K562 (cell line): ENCODE measurements around the gene ZNF358. TPM values are rescaled to one million over a fixed set of nuclear protein-coding genes. Genes with fewer than 3 reads are reported as not detected.
A peak's percentile ranks its signal among the peaks of the same experiment; 100 is the strongest.

Experiments used
- ATAC-seq: fragments of 200-7000 bp; cut with Tn5 transposase; 3 replicates; pipeline ENCODE4 v1.9.1; 2020; ENCODE audit warnings: moderate library complexity
- BruUV-seq: library from RNA; stranded (reverse); fragments of 400-500 nt; replicated peaks from 2 replicates; lab custom pipeline; 2021; lab: Mats Ljungman, UMichigan
- CTCF ChIA-PET: fragments of 300-600 bp; formaldehyde crosslinking; extraction: SDS; loops from one replicate; lab custom pipeline; 2021; ENCODE audit warnings: low intra/inter-chr PET ratio; lab: Yijun Ruan, JAX
- POLR2A ChIA-PET: fragments of 300-600, 350-650 bp; sonication (Branson Sonifier 250); formaldehyde crosslinking; extraction: SDS; loops from one replicate; lab custom pipeline; 2021; ENCODE audit warnings: antibody characterized with exemption, inconsistent platforms; lab: Yijun Ruan, JAX
- DNase-seq, 4 experiments: peaks; one replicate each; pipeline versions ENCODE4 v3.0.0 to v3.0.0-alpha.2; 2011 to 2018; ENCODE audit warnings: low spot score in 3 of 4, mixed read lengths in 3 of 4; ENCODE audit errors: extremely low read depth in 1 of 4
- FAIRE-seq: peaks from 2 replicates; lab custom pipeline; 2011; peaks lifted over from hg19 to GRCh38; lab: Jason Lieb, UNC
- H2AFZ ChIP-seq: 2 replicates; pipeline ENCODE4 v1.6.0; 2011; ENCODE audit warnings: low read depth, low read length, control low read depth, inconsistent platforms
- H3K27ac ChIP-seq: fragments of 200-600 bp; 3 replicates; pipeline ENCODE4 v1.8.0; 2011; ENCODE audit warnings: low read depth, mild to moderate bottlenecking, control low read depth, inconsistent platforms, low read length, moderate library complexity, mixed read lengths; ENCODE audit errors: extremely low read depth
- H3K27me3 ChIP-seq, 2 experiments: fragments of 300-600 bp in 1 of 2; 2 replicates in 1 of 2; 3 replicates in 1 of 2; pipeline versions ENCODE4 v1.6.0 to v1.8.0; 2011; ENCODE audit warnings: inconsistent platforms in 2 of 2, low read length in 2 of 2, mild to moderate bottlenecking in 1 of 2, mixed read lengths in 1 of 2, moderate library complexity in 1 of 2; ENCODE audit not compliant: control insufficient read depth in 2 of 2, insufficient read depth in 2 of 2
- H3K36me3 ChIP-seq: fragments of 300-600 bp; 3 replicates; pipeline ENCODE4 v1.8.0; 2011; ENCODE audit warnings: mild to moderate bottlenecking, low read length, inconsistent platforms; ENCODE audit not compliant: control insufficient read depth, insufficient read depth
- H3K4me1 ChIP-seq, 2 experiments: fragments of 200-600 bp in 1 of 2; replicated peaks in 1 of 2; 2 replicates in 1 of 2; 3 replicates in 1 of 2; pipeline versions ENCODE4 v1.5.1 to v1.8.0; 2011; ENCODE audit warnings: inconsistent platforms in 2 of 2, low read length in 2 of 2, mild to moderate bottlenecking in 1 of 2, mixed read lengths in 1 of 2, moderate library complexity in 1 of 2; ENCODE audit not compliant: control insufficient read depth in 2 of 2, insufficient read depth in 2 of 2
- H3K4me2 ChIP-seq: 2 replicates; pipeline ENCODE4 v1.6.1; 2011; ENCODE audit warnings: low read length, control low read depth, inconsistent platforms, mixed read lengths; ENCODE audit not compliant: insufficient read depth
- H3K4me3 ChIP-seq: fragments of 200-600 bp; sonication (generic), shearing (Covaris generic); 2 replicates; pipeline ENCODE4 v1.5.1; 2016; ENCODE audit warnings: control low read depth, inconsistent platforms
- H3K79me2 ChIP-seq: fragments of 200-600 bp; 3 replicates; pipeline ENCODE4 v1.8.0; 2011; ENCODE audit warnings: low read length, inconsistent platforms; ENCODE audit not compliant: control insufficient read depth, insufficient read depth
- H3K9ac ChIP-seq, 2 experiments: 2 replicates each; pipeline versions ENCODE4 v1.6.0 to v1.6.1; 2011; ENCODE audit warnings: low read depth in 2 of 2, low read length in 2 of 2, control low read depth in 1 of 2, inconsistent platforms in 1 of 2, mild to moderate bottlenecking in 1 of 2, mixed read lengths in 1 of 2; ENCODE audit not compliant: insufficient read depth in 1 of 2
- H3K9me1 ChIP-seq: one replicate; pipeline ENCODE4 v1.6.0; 2011; ENCODE audit warnings: inconsistent platforms, mild to moderate bottlenecking, low read length, moderate library complexity; ENCODE audit not compliant: control insufficient read depth, insufficient read depth
- H3K9me3 ChIP-seq: replicated peaks from 2 replicates; pipeline ENCODE4 v1.5.1; 2011; ENCODE audit warnings: low read depth, low read length, inconsistent platforms; ENCODE audit not compliant: control insufficient read depth, insufficient read depth
- H4K20me1 ChIP-seq: replicated peaks from 2 replicates; pipeline ENCODE4 v1.6.1; 2011; ENCODE audit warnings: low read length, inconsistent platforms, mixed read lengths; ENCODE audit not compliant: control insufficient read depth, insufficient read depth
- CTCF ChIP-seq, 3 experiments: IDR thresholded peaks in 2 of 3; conservative IDR thresholded peaks in 1 of 3; 2 replicates each; pipeline ENCODE4 v1.5.1; 2011 to 2012; ENCODE audit warnings: low read length in 3 of 3, mild to moderate bottlenecking in 3 of 3, control low read depth in 2 of 3, improper control_type of control experiment in 1 of 3, inconsistent platforms in 1 of 3, low read depth in 1 of 3, mixed read lengths in 1 of 3, moderate library complexity in 1 of 3; ENCODE audit not compliant: insufficient read depth in 2 of 3
- NRF1 ChIP-seq, 2 experiments: fragments of 450-650 bp; IDR thresholded peaks in 1 of 2; conservative IDR thresholded peaks in 1 of 2; 2 replicates each; pipeline ENCODE4 v1.6.1; 2014; ENCODE audit warnings: mild to moderate bottlenecking in 2 of 2
- PML ChIP-seq: IDR thresholded peaks from 2 replicates; pipeline ENCODE4 v1.6.1; 2012; ENCODE audit warnings: low read length, inconsistent platforms
- TAF15 ChIP-seq: fragments of 200-400 bp; formaldehyde crosslinking; IDR thresholded peaks from 2 replicates; pipeline ENCODE4 v1.6.1; 2017; ENCODE audit warnings: mild to moderate bottlenecking, low read depth, low read length, moderate library complexity
- WGBS: fragments of 100-300 bp; shearing (Covaris generic); methylation state at CpG from one replicate; pipeline ENCODE4 v1.1.6; 2016; ENCODE audit warnings: low coverage, mixed read lengths; ENCODE audit not compliant: insufficient coverage; ENCODE audit errors: missing lambda C conversion rate; 5-methylcytosine and 5-hydroxymethylcytosine counted together
- in situ Hi-C: fragments of 300-500 bp; cut with MboI; formaldehyde crosslinking; loops from 4 replicates; pipeline ENCODE4 v1.15.0; 2018; ENCODE audit warnings: inconsistent platforms, mixed read lengths
- intact Hi-C: fragments of 100-400 bp; cut with micrococcal nuclease; formaldehyde crosslinking; loops from 2 replicates; pipeline ENCODE4 v1.14.2; 2022
- polyA plus RNA-seq, 8 experiments: library from polyadenylated mRNA; depleted of rRNA in 4 of 8; stranded (reverse) in 5 of 8; unstranded in 3 of 8; fragments of >200 nt; fragmentation: Nextera tagmentation in 2 of 8; fragmentation: Illumina TruSeq in 1 of 8; extraction: Ambion mirVana in 2 of 8; extraction: Trizol in 1 of 8; gene quantifications; 2 replicates each; pipeline versions ENCODE4 v1.2.1 to v1.2.3, GENCODE V29; 2011 to 2014; ENCODE audit warnings: inconsistent platforms in 1 of 8, missing spikeins in 1 of 8
- total RNA-seq, 7 experiments: library from RNA; depleted of rRNA in 6 of 7; stranded (reverse); fragments of >200 nt in 6 of 7; fragmentation: Illumina TruSeq in 2 of 7; extraction: Trizol in 2 of 7; gene quantifications; 2 replicates each; pipeline versions ENCODE4 v1.2.1 to v1.2.3, GENCODE V29; 2011 to 2021; ENCODE audit warnings: low replicate concordance in 1 of 7

Gene ZNF358
- total and polyA plus RNA-seq, 9 of the 15 experiments (the other 6 are each of a cell fraction or from before 2014, with no cell fraction given), result 0.04 to 17.2 (median 4.9) TPM

GRCh38 chr19:7497292-7497691, 18.6 kb upstream of the ZNF358 start:
- no peak overlapping the region for H3K4me2 ChIP-seq
- TF ChIP-seq PML (no peak), NRF1 (conservative IDR thresholded peaks at IDR 0.05 in 1 of 2, IDR thresholded peaks at IDR 0.05 in 1 of 2) (peak in 1 of 2 experiments; percentile 35; a peak in 1 of 4 replicates), TAF15 (no peak), CTCF (IDR thresholded peaks at IDR 0.05 in 2 of 3, conservative IDR thresholded peaks at IDR 0.05 in 1 of 3; ENCODE audit: insufficient read depth in 2 of 3, low read depth in 1 of 3, low read length in 3 of 3) (peak; percentile 51 to 79 (median 52))
- H3K79me2 ChIP-seq, result no peaks in the 10 kb centered on the region
- no peak overlapping the region for H3K4me3 ChIP-seq
- H3K27ac ChIP-seq, result no peak overlapping the region
- no peaks in the 10 kb centered on the region for H3K9me1 ChIP-seq
- ATAC-seq, result peak; percentile 77
- H3K9me3 ChIP-seq, result no peaks in the 10 kb centered on the region; the same call in 1 of the 2 replicates
- in situ Hi-C loops (no loop called here), intact Hi-C loops (no loop called here)
- H3K36me3 ChIP-seq, result no peaks in the 10 kb centered on the region
- 0 out of 2 replicates have a peak overlapping the region, but pooled peaks have one; percentile 23 for H2AFZ ChIP-seq
- 16% methylated on average over 7 of the region's 7 CpGs for WGBS
- H4K20me1 ChIP-seq, result no peaks in the 10 kb centered on the region
- BruUV-seq, result no TSS peak
- peak; percentile 81 for FAIRE-seq
- no peak overlapping the region for H3K9ac ChIP-seq
- no peaks in the 10 kb centered on the region for H3K27me3 ChIP-seq
- peaks cover 10 to 19% of the 10 kb centered on the region in 2 experiments for H3K4me1 ChIP-seq
- DNase-seq, result peak; percentile 39 to 58 (median 46)
- CTCF ChIA-PET, result no interaction called here
- POLR2A ChIA-PET, result interaction anchor here (0.8 to 1.7 kb wide), 5 partner anchors 9 to 201 kb away, joined by 3 to 10 read pairs (median 4); no protein-coding TSS in a partner anchor
